ENCODE measurements around the gene CFAP97. TPM values are rescaled to one million over a fixed set of nuclear protein-coding genes. Genes with fewer than 3 reads are reported as not detected.
"Not testable (repeated sequence)": the region's sequence is repeated elsewhere in the genome, so short reads cannot be mapped to it uniquely, and the experiment has no call there.

The CFAP97 gene
- total RNA-seq, 2 donors from 2014 or later: 14.1 to 15.1 TPM

DNA sequence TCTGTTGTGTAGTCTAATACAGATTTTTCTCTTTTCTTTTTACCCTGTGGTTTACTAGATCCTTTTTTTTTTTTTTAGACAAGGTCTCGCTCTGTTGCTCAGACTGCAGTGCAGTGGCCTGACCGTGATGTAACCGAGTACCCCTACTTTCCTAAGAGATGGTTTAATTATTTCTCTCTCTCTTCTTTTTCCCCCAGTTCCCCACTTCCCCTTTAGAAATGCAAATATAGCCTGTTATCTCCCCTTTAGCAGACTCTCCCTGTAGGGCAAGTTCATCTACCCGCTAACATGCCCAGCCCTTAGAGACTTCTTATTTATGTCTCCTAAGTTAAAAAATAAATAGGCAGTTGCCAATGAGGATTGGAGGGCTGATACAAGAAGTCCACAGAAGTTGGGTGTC is 10.1 kb upstream of the CFAP97 start:
- peaks cover 0 to 41% of the 10 kb centered on the region in 2 donors for H3K4me1 ChIP-seq
- H3K27me3 ChIP-seq: no peaks in the 10 kb centered on the region
- peak overlapping the region in 1 of 2 donors; percentile 32 for H3K27ac ChIP-seq
- no peak for TF ChIP-seq CTCF (IDR thresholded peaks at IDR 0.05)
- H3K4me3 ChIP-seq: no peak overlapping the region
- H3K36me3 ChIP-seq: no peaks in the 10 kb centered on the region
- no peaks in the 10 kb centered on the region for H3K9me3 ChIP-seq
- DNase-seq (ENCODE audit: low spot score): no peak

DNA sequence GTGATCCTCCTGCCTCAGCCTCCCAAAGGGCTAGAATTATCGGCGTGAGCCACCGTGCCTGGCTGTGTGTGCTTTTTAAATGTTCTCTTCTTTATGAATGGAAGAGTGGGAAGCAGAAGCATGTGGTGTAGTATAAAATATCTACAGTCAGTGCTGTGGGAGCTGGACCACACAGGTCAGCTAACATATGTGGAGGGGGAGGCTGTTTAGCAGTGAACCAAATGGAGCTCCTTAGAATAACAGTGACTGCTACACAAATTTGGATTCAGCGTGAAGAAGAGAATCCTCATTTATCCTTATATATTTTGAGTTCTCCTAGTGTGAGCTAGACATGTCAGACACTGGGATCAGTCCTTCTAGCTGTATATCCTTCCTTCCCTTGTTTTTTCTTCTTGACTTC is 8.8 kb upstream of the CFAP97 start:
- H3K4me1 ChIP-seq: peaks cover 0 to 41% of the 10 kb centered on the region in 2 donors
- no peaks in the 10 kb centered on the region for H3K9me3 ChIP-seq
- no peaks in the 10 kb centered on the region for H3K36me3 ChIP-seq
- H3K27ac ChIP-seq: peak overlapping the region in 1 of 2 donors; percentile 32
- H3K27me3 ChIP-seq: no peaks in the 10 kb centered on the region
- TF ChIP-seq CTCF (IDR thresholded peaks at IDR 0.05): no peak
- H3K4me3 ChIP-seq: no peak overlapping the region
- no peak for DNase-seq (ENCODE audit: low spot score)

DNA sequence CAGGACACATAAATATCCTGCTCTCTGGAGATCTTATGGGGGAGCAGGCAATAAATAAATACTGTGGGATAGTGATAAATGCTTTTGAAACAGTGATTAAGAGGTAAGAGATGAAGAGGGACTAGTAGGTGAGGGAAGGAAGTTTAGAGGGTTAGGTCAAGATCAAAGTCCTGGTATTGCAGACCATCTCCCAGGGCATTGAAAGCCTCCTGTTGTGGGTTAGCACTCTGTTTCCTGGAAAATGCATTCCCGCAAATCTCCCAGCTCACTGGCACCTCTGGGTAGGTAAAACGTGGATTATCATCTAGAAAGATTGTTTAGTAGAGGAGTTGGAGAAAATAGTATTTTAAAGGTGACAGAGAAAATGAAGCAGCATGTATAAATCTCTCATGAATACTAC is 7.8 kb upstream of the CFAP97 start:
- H3K9me3 ChIP-seq: no peaks in the 10 kb centered on the region
- peaks cover 0 to 33% of the 10 kb centered on the region in 2 donors for H3K4me1 ChIP-seq
- peak overlapping the region in 1 of 2 donors; percentile 79 for H3K4me3 ChIP-seq
- DNase-seq (ENCODE audit: low spot score): no peak
- H3K27me3 ChIP-seq: no peaks in the 10 kb centered on the region
- TF ChIP-seq CTCF (IDR thresholded peaks at IDR 0.05): no peak
- H3K27ac ChIP-seq: peak overlapping the region; percentile 88 to 91
- H3K36me3 ChIP-seq: no peaks in the 10 kb centered on the region

DNA sequence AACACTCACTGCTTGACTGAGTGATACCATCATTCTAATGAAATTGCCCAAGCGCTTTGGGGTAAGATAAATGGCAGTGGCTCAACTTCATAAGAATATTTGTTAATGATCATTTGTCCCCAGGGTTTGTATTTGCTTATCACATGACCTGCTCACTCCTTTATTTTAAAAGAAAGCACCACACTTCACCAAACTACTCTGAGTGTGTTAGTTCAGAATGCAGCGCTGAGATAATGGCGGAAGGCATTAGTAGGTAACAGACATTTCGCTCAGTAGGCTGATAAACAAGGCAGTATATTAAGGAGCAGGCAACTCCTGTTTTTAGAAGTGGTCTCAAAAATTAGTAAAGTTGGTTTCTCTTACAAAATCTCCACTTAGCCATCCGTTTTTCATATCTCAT is 7.2 kb upstream of the CFAP97 start:
- Histone ChIP-seq H3K4me1 (peaks cover 0 to 31% of the 10 kb centered on the region in 2 donors), H3K27ac (peak overlapping the region; percentile 88 to 91), H3K9me3 (no peaks in the 10 kb centered on the region), H3K36me3 (no peaks in the 10 kb centered on the region), H3K27me3 (no peaks in the 10 kb centered on the region), H3K4me3 (peak overlapping the region; percentile 72 to 79)
- no peak for TF ChIP-seq CTCF (IDR thresholded peaks at IDR 0.05)
- no peak for DNase-seq (ENCODE audit: low spot score)

GRCh38 chr4:185210102-185210981 is 6.5 kb upstream of the CFAP97 start:
- Histone ChIP-seq H3K4me1 (peaks cover 0 to 27% of the 10 kb centered on the region in 2 donors), H3K4me3 (peak overlapping the region; percentile 72 to 79), H3K36me3 (no peaks in the 10 kb centered on the region), H3K27ac (peak overlapping the region; percentile 88 to 91), H3K27me3 (no peaks in the 10 kb centered on the region), H3K9me3 (no peaks in the 10 kb centered on the region)
- TF ChIP-seq CTCF (IDR thresholded peaks at IDR 0.05): no peak
- no peak for DNase-seq (ENCODE audit: low spot score)

DNA sequence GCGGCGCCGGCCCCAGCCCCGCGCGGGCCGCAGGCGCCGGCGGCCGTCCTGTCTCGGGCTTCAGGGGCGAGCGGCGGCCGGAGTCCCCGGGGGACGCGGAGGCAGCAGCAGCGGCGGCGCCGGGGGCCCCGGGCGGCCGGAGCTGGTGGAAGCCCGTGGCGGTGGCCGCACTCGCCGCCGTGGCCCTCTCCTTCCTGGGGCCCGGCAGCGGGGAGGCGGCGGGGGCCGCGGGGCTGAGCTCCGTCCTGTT is 6.0 kb upstream of the CFAP97 start:
- DNase-seq (ENCODE audit: low spot score); H3K27me3 ChIP-seq; H3K36me3 ChIP-seq; H3K9me3 ChIP-seq: not testable (repeated sequence)
- Histone ChIP-seq H3K4me1 (peaks cover 0 to 30% of the 10 kb centered on the region in 2 donors), H3K27ac (peak overlapping the region; percentile 88 to 91), H3K4me3 (peak overlapping the region; percentile 72 to 79)

All from right atrium auricular region (tissue), 2 donors.